Measurements from ENCODE around the gene OPA1. TPM values are rescaled to one million over a fixed set of nuclear protein-coding genes. Genes with fewer than 3 reads are reported as not detected.

OPA1 gene
- polyA plus RNA-seq, 4 donors, result 22.3 to 42.2 (median 28.1) TPM

- peak overlapping the region in 1 of 3 donors; percentile 16 for H3K27ac ChIP-seq (ENCODE audit: low read depth in 1 of 3, low read length in 2 of 3)
- no peaks in the 10 kb centered on the region for H3K36me3 ChIP-seq (ENCODE audit: control insufficient read depth in 3 of 3, insufficient read depth in 2 of 3, low read depth in 1 of 3, low read length in 3 of 3)
- FAIRE-seq, result no peak
- H3K27me3 ChIP-seq (ENCODE audit: control insufficient read depth in 3 of 3, insufficient read depth in 3 of 3, low read length in 3 of 3), result no peaks in the 10 kb centered on the region
- H3K9me3 ChIP-seq (ENCODE audit: control insufficient read depth in 2 of 2, insufficient read depth in 1 of 2, low read depth in 1 of 2, low read length in 1 of 2), result peaks cover 0 to 18% of the 10 kb centered on the region in 2 donors
- DNase-seq, result peak in 1 of 2 donors; percentile 3
- WGBS, 3 donors, result 87 to 89% (median 87%) methylated on average over 19 of the region's 19 CpGs
- no peak overlapping the region for H3K4me3 ChIP-seq (ENCODE audit: low read depth in 1 of 3, low read length in 3 of 3)
- H3K4me1 ChIP-seq (ENCODE audit: control insufficient read depth in 3 of 3, insufficient read depth in 2 of 3, low read depth in 1 of 3, low read length in 2 of 3), result no peaks in the 10 kb centered on the region
Observed at GRCh38 chr3:193711964-193712598, 119.1 kb downstream of the OPA1 start.

GRCh38 chr3:193712938-193713337, 119.9 kb downstream of the OPA1 start:
- no peak overlapping the region for H3K27ac ChIP-seq (ENCODE audit: low read depth in 1 of 3, low read length in 2 of 3)
- WGBS, 3 donors, result 92 to 95% (median 93%) methylated on average over 5 of the region's 5 CpGs
- H3K27me3 ChIP-seq (ENCODE audit: control insufficient read depth in 3 of 3, insufficient read depth in 3 of 3, low read length in 3 of 3), result no peaks in the 10 kb centered on the region
- no peak for FAIRE-seq
- DNase-seq, result no peak
- no peak overlapping the region for H3K4me3 ChIP-seq (ENCODE audit: low read depth in 1 of 3, low read length in 3 of 3)
- H3K4me1 ChIP-seq (ENCODE audit: control insufficient read depth in 3 of 3, insufficient read depth in 2 of 3, low read depth in 1 of 3, low read length in 2 of 3), result no peaks in the 10 kb centered on the region
- peaks cover 0 to 18% of the 10 kb centered on the region in 2 donors for H3K9me3 ChIP-seq (ENCODE audit: control insufficient read depth in 2 of 2, insufficient read depth in 1 of 2, low read depth in 1 of 2, low read length in 1 of 2)
- no peaks in the 10 kb centered on the region for H3K36me3 ChIP-seq (ENCODE audit: control insufficient read depth in 3 of 3, insufficient read depth in 2 of 3, low read depth in 1 of 3, low read length in 3 of 3)

GRCh38 chr3:193714523-193715137, 121.6 kb downstream of the OPA1 start:
- Histone ChIP-seq H3K4me1 (ENCODE audit: control insufficient read depth in 3 of 3, insufficient read depth in 2 of 3, low read depth in 1 of 3, low read length in 2 of 3) (no peaks in the 10 kb centered on the region), H3K9me3 (ENCODE audit: control insufficient read depth in 2 of 2, insufficient read depth in 1 of 2, low read depth in 1 of 2, low read length in 1 of 2) (peaks cover 0 to 22% of the 10 kb centered on the region in 2 donors), H3K27ac (ENCODE audit: low read depth in 1 of 3, low read length in 2 of 3) (no peak overlapping the region), H3K27me3 (ENCODE audit: control insufficient read depth in 3 of 3, insufficient read depth in 3 of 3, low read length in 3 of 3) (no peaks in the 10 kb centered on the region), H3K36me3 (ENCODE audit: control insufficient read depth in 3 of 3, insufficient read depth in 2 of 3, low read depth in 1 of 3, low read length in 3 of 3) (no peaks in the 10 kb centered on the region), H3K4me3 (ENCODE audit: low read depth in 1 of 3, low read length in 3 of 3) (no peak overlapping the region)
- 72 to 83% (median 81%) methylated on average over 4 of the region's 4 CpGs for whole genome bisulfite sequencing, 3 donors
- FAIRE-seq, result no peak
- DNase-seq, result no peak

- FAIRE-seq, result no peak
Observed at GRCh38 chr3:193716150-193716549, 123.1 kb downstream of the OPA1 start.

GRCh38 chr3:193719735-193720134, 126.7 kb downstream of the OPA1 start:
- no peak overlapping the region for H3K4me3 ChIP-seq (ENCODE audit: low read depth in 1 of 3, low read length in 3 of 3)
- FAIRE-seq (no peak), DNase-seq (no peak)
- 80 to 93% (median 90%) methylated on average over 7 of the region's 7 CpGs for WGBS, 3 donors
- H3K27me3 ChIP-seq (ENCODE audit: control insufficient read depth in 3 of 3, insufficient read depth in 3 of 3, low read length in 3 of 3), result no peaks in the 10 kb centered on the region
- no peaks in the 10 kb centered on the region for H3K4me1 ChIP-seq (ENCODE audit: control insufficient read depth in 3 of 3, insufficient read depth in 2 of 3, low read depth in 1 of 3, low read length in 2 of 3)
- H3K27ac ChIP-seq (ENCODE audit: low read depth in 1 of 3, low read length in 2 of 3), result no peak overlapping the region
- peaks cover 0 to 21% of the 10 kb centered on the region in 2 donors for H3K9me3 ChIP-seq (ENCODE audit: control insufficient read depth in 2 of 2, insufficient read depth in 1 of 2, low read depth in 1 of 2, low read length in 1 of 2)
- no peaks in the 10 kb centered on the region for H3K36me3 ChIP-seq (ENCODE audit: control insufficient read depth in 3 of 3, insufficient read depth in 2 of 3, low read depth in 1 of 3, low read length in 3 of 3)

More at GRCh38 chr3:193716150-193716549, 123.1 kb downstream of the OPA1 start:
- WGBS, 3 donors, result 55 to 81% (median 74%) methylated on average over 4 of the region's 4 CpGs
- Histone ChIP-seq H3K9me3 (ENCODE audit: control insufficient read depth in 2 of 2, insufficient read depth in 1 of 2, low read depth in 1 of 2, low read length in 1 of 2) (peaks cover 0 to 25% of the 10 kb centered on the region in 2 donors), H3K27ac (ENCODE audit: low read depth in 1 of 3, low read length in 2 of 3) (no peak overlapping the region), H3K36me3 (ENCODE audit: control insufficient read depth in 3 of 3, insufficient read depth in 2 of 3, low read depth in 1 of 3, low read length in 3 of 3) (no peaks in the 10 kb centered on the region), H3K4me3 (ENCODE audit: low read depth in 1 of 3, low read length in 3 of 3) (no peak overlapping the region), H3K27me3 (ENCODE audit: control insufficient read depth in 3 of 3, insufficient read depth in 3 of 3, low read length in 3 of 3) (no peaks in the 10 kb centered on the region), H3K4me1 (ENCODE audit: control insufficient read depth in 3 of 3, insufficient read depth in 2 of 3, low read depth in 1 of 3, low read length in 2 of 3) (no peaks in the 10 kb centered on the region)
- DNase-seq, result no peak

GRCh38 chr3:193720169-193720568, 127.2 kb downstream of the OPA1 start:
- FAIRE-seq (no peak), DNase-seq (no peak)
- peaks cover 0 to 16% of the 10 kb centered on the region in 2 donors for H3K9me3 ChIP-seq (ENCODE audit: control insufficient read depth in 2 of 2, insufficient read depth in 1 of 2, low read depth in 1 of 2, low read length in 1 of 2)
- WGBS, 3 donors, result 91 to 96% (median 92%) methylated on average over 3 of the region's 3 CpGs
- no peak overlapping the region for H3K4me3 ChIP-seq (ENCODE audit: low read depth in 1 of 3, low read length in 3 of 3)
- no peaks in the 10 kb centered on the region for H3K36me3 ChIP-seq (ENCODE audit: control insufficient read depth in 3 of 3, insufficient read depth in 2 of 3, low read depth in 1 of 3, low read length in 3 of 3)
- no peaks in the 10 kb centered on the region for H3K27me3 ChIP-seq (ENCODE audit: control insufficient read depth in 3 of 3, insufficient read depth in 3 of 3, low read length in 3 of 3)
- no peak overlapping the region for H3K27ac ChIP-seq (ENCODE audit: low read depth in 1 of 3, low read length in 2 of 3)
- H3K4me1 ChIP-seq (ENCODE audit: control insufficient read depth in 3 of 3, insufficient read depth in 2 of 3, low read depth in 1 of 3, low read length in 2 of 3), result no peaks in the 10 kb centered on the region

- DNase-seq (no peak), FAIRE-seq (no peak)
- no peak overlapping the region for H3K4me3 ChIP-seq (ENCODE audit: low read depth in 1 of 3, low read length in 3 of 3)
- H3K27me3 ChIP-seq (ENCODE audit: control insufficient read depth in 3 of 3, insufficient read depth in 3 of 3, low read length in 3 of 3), result no peaks in the 10 kb centered on the region
- H3K4me1 ChIP-seq (ENCODE audit: control insufficient read depth in 3 of 3, insufficient read depth in 2 of 3, low read depth in 1 of 3, low read length in 2 of 3), result no peaks in the 10 kb centered on the region
- no peak overlapping the region for H3K27ac ChIP-seq (ENCODE audit: low read depth in 1 of 3, low read length in 2 of 3)
- WGBS, 3 donors, result 85 to 93% (median 91%) methylated on average over 3 of the region's 3 CpGs
- H3K36me3 ChIP-seq (ENCODE audit: control insufficient read depth in 3 of 3, insufficient read depth in 2 of 3, low read depth in 1 of 3, low read length in 3 of 3), result no peaks in the 10 kb centered on the region
- peaks cover 0 to 7% of the 10 kb centered on the region in 2 donors for H3K9me3 ChIP-seq (ENCODE audit: control insufficient read depth in 2 of 2, insufficient read depth in 1 of 2, low read depth in 1 of 2, low read length in 1 of 2)
Observed at GRCh38 chr3:193722566-193722965, 129.6 kb downstream of the OPA1 start.

GRCh38 chr3:193727089-193727488, 134.1 kb downstream of the OPA1 start:
- peaks cover 0 to 7% (median 0%) of the 10 kb centered on the region in 3 donors for H3K4me1 ChIP-seq (ENCODE audit: control insufficient read depth in 3 of 3, insufficient read depth in 2 of 3, low read depth in 1 of 3, low read length in 2 of 3)
- H3K36me3 ChIP-seq (ENCODE audit: control insufficient read depth in 3 of 3, insufficient read depth in 2 of 3, low read depth in 1 of 3, low read length in 3 of 3), result no peaks in the 10 kb centered on the region
- no peaks in the 10 kb centered on the region for H3K9me3 ChIP-seq (ENCODE audit: control insufficient read depth in 2 of 2, insufficient read depth in 1 of 2, low read depth in 1 of 2, low read length in 1 of 2)
- no peaks in the 10 kb centered on the region for H3K27me3 ChIP-seq (ENCODE audit: control insufficient read depth in 3 of 3, insufficient read depth in 3 of 3, low read length in 3 of 3)
- 66 to 76% (median 72%) methylated on average over 6 of the region's 6 CpGs for WGBS, 3 donors
- no peak overlapping the region for H3K27ac ChIP-seq (ENCODE audit: low read depth in 1 of 3, low read length in 2 of 3)
- FAIRE-seq (no peak), DNase-seq (no peak)
- H3K4me3 ChIP-seq (ENCODE audit: low read depth in 1 of 3, low read length in 3 of 3), result no peak overlapping the region

All from small intestine (tissue), 7 donors.